GM23338 (cell line): ENCODE results near the gene NVL. TPM values are rescaled to one million over a fixed set of nuclear protein-coding genes. Genes with fewer than 3 reads are reported as not detected.

ENCODE experiments used
- ATAC-seq: fragments of 200-7000 bp; cut with Tn5 transposase; 3 replicates; pipeline ENCODE4 v1.9.1; 2020
- DNase-seq: peaks from one replicate; pipeline ENCODE4 v3.0.0-alpha.2; 2015; ENCODE audit warnings: low spot score
- H2AFZ ChIP-seq: fragments of 200-600 bp; sonication (generic); 2 replicates; pipeline ENCODE4 v1.8.0; 2016; ENCODE audit warnings: antibody characterized with exemption, mild to moderate bottlenecking, moderate library complexity
- H3F3A ChIP-seq: fragments of 200-600 bp; sonication (generic); replicated peaks from 2 replicates; pipeline ENCODE4 v1.8.0; 2017; ENCODE audit warnings: antibody characterized with exemption, mixed run types, low read depth
- H3K27ac ChIP-seq: fragments of 200-600 bp; sonication (generic); 2 replicates; pipeline ENCODE4 v1.6.1; 2016; ENCODE audit warnings: low read depth
- H3K27me3 ChIP-seq: fragments of 200-600 bp; sonication (generic); 2 replicates; pipeline ENCODE4 v1.8.0; 2016; ENCODE audit warnings: mild to moderate bottlenecking, mixed run types, moderate library complexity; ENCODE audit not compliant: insufficient read depth
- H3K36me3 ChIP-seq: fragments of 200-600 bp; sonication (generic); 2 replicates; pipeline ENCODE4 v1.8.0; 2016; ENCODE audit warnings: mild to moderate bottlenecking; ENCODE audit not compliant: insufficient read depth
- H3K4me1 ChIP-seq: fragments of 200-600 bp; sonication (generic); 2 replicates; pipeline ENCODE4 v1.8.0; 2016; ENCODE audit warnings: mild to moderate bottlenecking, moderate library complexity; ENCODE audit not compliant: insufficient read depth
- H3K4me2 ChIP-seq: fragments of 200-600 bp; sonication (generic); 2 replicates; pipeline ENCODE4 v1.7.1; 2017; ENCODE audit warnings: mixed run types
- H3K4me3 ChIP-seq: fragments of 200-600 bp; sonication (generic); 2 replicates; pipeline ENCODE4 v1.6.1; 2016; ENCODE audit warnings: mixed run types
- H3K79me2 ChIP-seq: fragments of 200-600 bp; sonication (generic); replicated peaks from 2 replicates; pipeline ENCODE4 v1.8.0; 2017; ENCODE audit warnings: mild to moderate bottlenecking; ENCODE audit not compliant: insufficient read depth
- H3K9me2 ChIP-seq: fragments of 200-600 bp; sonication (generic); 2 replicates; pipeline ENCODE4 v1.8.0; 2017; ENCODE audit not compliant: insufficient read depth
- H4K20me1 ChIP-seq: fragments of 200-600 bp; sonication (generic); replicated peaks from 2 replicates; pipeline ENCODE4 v1.8.0; 2017; ENCODE audit warnings: mild to moderate bottlenecking; ENCODE audit not compliant: insufficient read depth
- H3K27ac Mint-ChIP-seq: 2 replicates; pipeline ENCODE4 v1.8.0; 2020; ENCODE audit warnings: inconsistent platforms, mild to moderate bottlenecking, moderate library complexity, mixed read lengths
- H3K27me3 Mint-ChIP-seq: 3 replicates; pipeline ENCODE4 v1.8.0; 2022; ENCODE audit warnings: low read depth, mild to moderate bottlenecking, moderate library complexity, mixed read lengths, inconsistent platforms; ENCODE audit not compliant: insufficient read depth, poor library complexity
- H3K36me3 Mint-ChIP-seq: 3 replicates; pipeline ENCODE4 v1.8.0; 2021; ENCODE audit warnings: low read depth, mild to moderate bottlenecking, inconsistent platforms, moderate library complexity, mixed read lengths
- H3K4me1 Mint-ChIP-seq: 3 replicates; pipeline ENCODE4 v1.8.0; 2020; ENCODE audit warnings: mild to moderate bottlenecking, inconsistent platforms, mixed read lengths
- H3K4me3 Mint-ChIP-seq: 3 replicates; pipeline ENCODE4 v1.8.0; 2021; ENCODE audit warnings: moderate library complexity, mild to moderate bottlenecking, inconsistent platforms, mixed read lengths
- H3K9me3 Mint-ChIP-seq: 3 replicates; pipeline ENCODE4 v1.8.0; 2020; ENCODE audit warnings: moderate library complexity, mild to moderate bottlenecking, inconsistent platforms, mixed read lengths
- CREB1 ChIP-seq: fragments of 250-450 bp; sonication (Bioruptor Pico); IDR thresholded peaks from 2 replicates; pipeline ENCODE4 v1.5.0; 2020; ENCODE audit warnings: low read depth, mild to moderate bottlenecking, moderate library complexity
- EZH2 ChIP-seq: fragments of 200-600 bp; sonication (generic); IDR thresholded peaks from one replicate; pipeline ENCODE4 v1.8.0; 2017; ENCODE audit warnings: antibody characterized with exemption, mild to moderate bottlenecking, low read depth; ENCODE audit not compliant: unreplicated experiment
- EZH2phosphoT487 ChIP-seq: fragments of 200-600 bp; sonication (generic); IDR thresholded peaks from one replicate; pipeline ENCODE4 v1.8.1; 2018; ENCODE audit warnings: antibody characterized with exemption; ENCODE audit not compliant: unreplicated experiment
- JUNB ChIP-seq: IDR thresholded peaks from one replicate; pipeline ENCODE4 v1.6.1; 2016; ENCODE audit warnings: antibody characterized with exemption; ENCODE audit not compliant: unreplicated experiment
- NANOG ChIP-seq: IDR thresholded peaks from 2 replicates; pipeline ENCODE4 v1.6.1; 2016; ENCODE audit warnings: antibody characterized with exemption, borderline replicate concordance
- POLR2AphosphoS5 ChIP-seq: IDR thresholded peaks from 2 replicates; pipeline ENCODE4 v1.6.1; 2016; ENCODE audit warnings: antibody characterized with exemption, low read depth
- STAT1 ChIP-seq: IDR thresholded peaks from one replicate; pipeline ENCODE4 v1.6.1; 2016; ENCODE audit warnings: antibody characterized with exemption; ENCODE audit not compliant: unreplicated experiment
- ZNF114 ChIP-seq: fragments of 250-450 bp; sonication (Bioruptor Pico); IDR thresholded peaks from 2 replicates; pipeline ENCODE4 v1.5.0; 2020; ENCODE audit warnings: mild to moderate bottlenecking, moderate library complexity
- ZNF331 ChIP-seq: fragments of 250-450 bp; sonication (Bioruptor Pico); IDR thresholded peaks from 2 replicates; pipeline ENCODE4 v1.5.0; 2020; ENCODE audit warnings: low read depth, mild to moderate bottlenecking, moderate library complexity
- polyA plus RNA-seq: library from polyadenylated mRNA; unstranded; fragments of >200 nt; fragmentation: Nextera tagmentation; extraction: Ambion mirVana; gene quantifications from 2 replicates; pipeline ENCODE4 v1.2.1, GENCODE V29; 2016
- total RNA-seq: library from RNA; depleted of rRNA; stranded (reverse); fragments of >200 nt; shearing (Covaris generic); gene quantifications from 2 replicates; pipeline ENCODE4 v1.2.3, GENCODE V29; 2014
- TF ChIP-seq, protein P1 (sequence below): fragments of 250-450 bp; sonication (Bioruptor Pico); IDR thresholded peaks from 2 replicates; pipeline ENCODE4 v1.5.0; 2020; ENCODE audit warnings: mild to moderate bottlenecking, moderate library complexity
- TF ChIP-seq, protein P2 (sequence below): IDR thresholded peaks from 2 replicates; pipeline ENCODE4 v1.6.1; 2016; ENCODE audit warnings: antibody characterized with exemption
- TF ChIP-seq, protein P3 (sequence below): IDR thresholded peaks from one replicate; pipeline ENCODE4 v1.6.1; 2018; ENCODE audit warnings: antibody characterized with exemption; ENCODE audit not compliant: unreplicated experiment
- TF ChIP-seq, protein P4 (sequence below), 2 experiments: fragments of 200-600 bp in 1 of 2; sonication (generic) in 1 of 2; conservative IDR thresholded peaks; 2 replicates each; pipeline versions ENCODE4 v1.5.1 to v1.6.1; 2016 to 2017; ENCODE audit warnings: antibody characterized with exemption in 2 of 2, low read depth in 2 of 2, mild to moderate bottlenecking in 2 of 2, moderate library complexity in 1 of 2

The NVL gene
- total and polyA plus RNA-seq, 2 experiments from 2014 or later: 44.4 to 71.7 TPM

DNA sequence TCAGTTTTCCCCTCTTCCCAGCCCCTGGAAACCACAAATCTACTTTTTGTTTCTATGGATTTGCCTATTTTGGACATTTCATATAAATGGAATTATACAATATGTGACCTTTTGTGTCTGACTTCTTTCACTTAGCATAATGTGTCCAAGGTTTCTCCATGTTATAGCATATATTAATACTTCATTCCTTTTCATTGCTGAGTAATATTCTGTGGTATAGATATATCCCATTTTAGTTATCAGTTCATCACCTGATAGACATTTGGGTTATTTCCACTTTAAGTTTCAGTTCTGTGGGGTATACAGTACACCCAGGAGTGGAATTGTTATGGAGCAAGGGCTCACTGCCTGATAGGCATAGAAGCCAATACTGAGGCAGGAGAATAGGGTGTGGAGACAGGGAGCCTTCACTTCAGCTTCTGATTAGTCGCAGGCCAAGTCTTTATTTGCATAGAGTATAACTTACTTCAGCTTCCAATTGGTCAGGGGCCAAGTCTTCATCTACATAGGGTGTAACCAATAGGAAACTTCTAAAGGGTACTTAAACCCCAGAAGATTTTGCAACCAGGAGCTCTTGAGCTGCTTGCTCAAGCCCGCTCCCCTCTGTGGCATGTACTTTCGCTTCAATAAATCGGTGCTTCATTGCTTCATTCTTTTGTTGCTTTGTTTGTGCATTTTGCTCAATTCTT lies 8.3 kb upstream of the NVL start:
- peaks cover 20% of the 10 kb centered on the region for H3K36me3 Mint-ChIP-seq
- DNase-seq (peak; percentile 30), ATAC-seq (no peak)
- H2AFZ ChIP-seq: peak overlapping the region; percentile 77
- peaks cover 7% of the 10 kb centered on the region for H3K27me3 Mint-ChIP-seq
- H3K79me2 ChIP-seq: no peaks in the 10 kb centered on the region
- H3K9me3 Mint-ChIP-seq: peaks cover 24% of the 10 kb centered on the region
- H3K4me2 ChIP-seq: no peak overlapping the region
- H3K36me3 ChIP-seq: peaks cover 11% of the 10 kb centered on the region; the same call in 1 of the 2 replicates
- H3K4me1 Mint-ChIP-seq: peaks cover 21% of the 10 kb centered on the region
- no peak overlapping the region for H3K4me3 ChIP-seq
- H3F3A ChIP-seq: peaks cover 10% of the 10 kb centered on the region
- H3K27me3 ChIP-seq: no peaks in the 10 kb centered on the region
- H3K27ac ChIP-seq: peak overlapping the region; percentile 95; the same call in 1 of the 2 replicates
- TF ChIP-seq STAT1 (no peak), ZNF331 (CRISPR knock-in tag) (no peak), EZH2phosphoT487 (no peak), CREB1 (CRISPR knock-in tag) (no peak), JUNB (no peak), NANOG (no peak), ZNF114 (CRISPR knock-in tag) (no peak), POLR2AphosphoS5 (no peak), EZH2 (no peak)
- TF ChIP-seq, protein P1, sequence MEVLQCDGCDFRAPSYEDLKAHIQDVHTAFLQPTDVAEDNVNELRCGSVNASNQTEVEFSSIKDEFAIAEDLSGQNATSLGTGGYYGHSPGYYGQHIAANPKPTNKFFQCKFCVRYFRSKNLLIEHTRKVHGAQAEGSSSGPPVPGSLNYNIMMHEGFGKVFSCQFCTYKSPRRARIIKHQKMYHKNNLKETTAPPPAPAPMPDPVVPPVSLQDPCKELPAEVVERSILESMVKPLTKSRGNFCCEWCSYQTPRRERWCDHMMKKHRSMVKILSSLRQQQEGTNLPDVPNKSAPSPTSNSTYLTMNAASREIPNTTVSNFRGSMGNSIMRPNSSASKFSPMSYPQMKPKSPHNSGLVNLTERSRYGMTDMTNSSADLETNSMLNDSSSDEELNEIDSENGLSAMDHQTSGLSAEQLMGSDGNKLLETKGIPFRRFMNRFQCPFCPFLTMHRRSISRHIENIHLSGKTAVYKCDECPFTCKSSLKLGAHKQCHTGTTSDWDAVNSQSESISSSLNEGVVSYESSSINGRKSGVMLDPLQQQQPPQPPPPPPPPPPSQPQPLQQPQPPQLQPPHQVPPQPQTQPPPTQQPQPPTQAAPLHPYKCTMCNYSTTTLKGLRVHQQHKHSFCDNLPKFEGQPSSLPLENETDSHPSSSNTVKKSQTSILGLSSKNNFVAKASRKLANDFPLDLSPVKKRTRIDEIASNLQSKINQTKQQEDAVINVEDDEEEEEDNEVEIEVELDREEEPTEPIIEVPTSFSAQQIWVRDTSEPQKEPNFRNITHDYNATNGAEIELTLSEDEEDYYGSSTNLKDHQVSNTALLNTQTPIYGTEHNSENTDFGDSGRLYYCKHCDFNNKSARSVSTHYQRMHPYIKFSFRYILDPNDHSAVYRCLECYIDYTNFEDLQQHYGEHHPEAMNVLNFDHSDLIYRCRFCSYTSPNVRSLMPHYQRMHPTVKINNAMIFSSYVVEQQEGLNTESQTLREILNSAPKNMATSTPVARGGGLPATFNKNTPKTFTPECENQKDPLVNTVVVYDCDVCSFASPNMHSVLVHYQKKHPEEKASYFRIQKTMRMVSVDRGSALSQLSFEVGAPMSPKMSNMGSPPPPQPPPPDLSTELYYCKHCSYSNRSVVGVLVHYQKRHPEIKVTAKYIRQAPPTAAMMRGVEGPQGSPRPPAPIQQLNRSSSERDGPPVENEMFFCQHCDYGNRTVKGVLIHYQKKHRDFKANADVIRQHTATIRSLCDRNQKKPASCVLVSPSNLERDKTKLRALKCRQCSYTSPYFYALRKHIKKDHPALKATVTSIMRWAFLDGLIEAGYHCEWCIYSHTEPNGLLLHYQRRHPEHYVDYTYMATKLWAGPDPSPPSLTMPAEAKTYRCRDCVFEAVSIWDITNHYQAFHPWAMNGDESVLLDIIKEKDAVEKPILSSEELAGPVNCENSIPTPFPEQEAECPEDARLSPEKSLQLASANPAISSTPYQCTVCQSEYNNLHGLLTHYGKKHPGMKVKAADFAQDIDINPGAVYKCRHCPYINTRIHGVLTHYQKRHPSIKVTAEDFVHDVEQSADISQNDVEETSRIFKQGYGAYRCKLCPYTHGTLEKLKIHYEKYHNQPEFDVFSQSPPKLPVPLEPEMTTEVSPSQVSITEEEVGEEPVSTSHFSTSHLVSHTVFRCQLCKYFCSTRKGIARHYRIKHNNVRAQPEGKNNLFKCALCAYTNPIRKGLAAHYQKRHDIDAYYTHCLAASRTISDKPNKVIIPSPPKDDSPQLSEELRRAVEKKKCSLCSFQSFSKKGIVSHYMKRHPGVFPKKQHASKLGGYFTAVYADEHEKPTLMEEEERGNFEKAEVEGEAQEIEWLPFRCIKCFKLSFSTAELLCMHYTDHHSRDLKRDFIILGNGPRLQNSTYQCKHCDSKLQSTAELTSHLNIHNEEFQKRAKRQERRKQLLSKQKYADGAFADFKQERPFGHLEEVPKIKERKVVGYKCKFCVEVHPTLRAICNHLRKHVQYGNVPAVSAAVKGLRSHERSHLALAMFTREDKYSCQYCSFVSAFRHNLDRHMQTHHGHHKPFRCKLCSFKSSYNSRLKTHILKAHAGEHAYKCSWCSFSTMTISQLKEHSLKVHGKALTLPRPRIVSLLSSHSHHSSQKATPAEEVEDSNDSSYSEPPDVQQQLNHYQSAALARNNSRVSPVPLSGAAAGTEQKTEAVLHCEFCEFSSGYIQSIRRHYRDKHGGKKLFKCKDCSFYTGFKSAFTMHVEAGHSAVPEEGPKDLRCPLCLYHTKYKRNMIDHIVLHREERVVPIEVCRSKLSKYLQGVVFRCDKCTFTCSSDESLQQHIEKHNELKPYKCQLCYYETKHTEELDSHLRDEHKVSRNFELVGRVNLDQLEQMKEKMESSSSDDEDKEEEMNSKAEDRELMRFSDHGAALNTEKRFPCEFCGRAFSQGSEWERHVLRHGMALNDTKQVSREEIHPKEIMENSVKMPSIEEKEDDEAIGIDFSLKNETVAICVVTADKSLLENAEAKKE (CRISPR knock-in tag): no peak
- TF ChIP-seq, protein P2, sequence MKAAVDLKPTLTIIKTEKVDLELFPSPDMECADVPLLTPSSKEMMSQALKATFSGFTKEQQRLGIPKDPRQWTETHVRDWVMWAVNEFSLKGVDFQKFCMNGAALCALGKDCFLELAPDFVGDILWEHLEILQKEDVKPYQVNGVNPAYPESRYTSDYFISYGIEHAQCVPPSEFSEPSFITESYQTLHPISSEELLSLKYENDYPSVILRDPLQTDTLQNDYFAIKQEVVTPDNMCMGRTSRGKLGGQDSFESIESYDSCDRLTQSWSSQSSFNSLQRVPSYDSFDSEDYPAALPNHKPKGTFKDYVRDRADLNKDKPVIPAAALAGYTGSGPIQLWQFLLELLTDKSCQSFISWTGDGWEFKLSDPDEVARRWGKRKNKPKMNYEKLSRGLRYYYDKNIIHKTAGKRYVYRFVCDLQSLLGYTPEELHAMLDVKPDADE: no peak
- TF ChIP-seq, protein P3, sequence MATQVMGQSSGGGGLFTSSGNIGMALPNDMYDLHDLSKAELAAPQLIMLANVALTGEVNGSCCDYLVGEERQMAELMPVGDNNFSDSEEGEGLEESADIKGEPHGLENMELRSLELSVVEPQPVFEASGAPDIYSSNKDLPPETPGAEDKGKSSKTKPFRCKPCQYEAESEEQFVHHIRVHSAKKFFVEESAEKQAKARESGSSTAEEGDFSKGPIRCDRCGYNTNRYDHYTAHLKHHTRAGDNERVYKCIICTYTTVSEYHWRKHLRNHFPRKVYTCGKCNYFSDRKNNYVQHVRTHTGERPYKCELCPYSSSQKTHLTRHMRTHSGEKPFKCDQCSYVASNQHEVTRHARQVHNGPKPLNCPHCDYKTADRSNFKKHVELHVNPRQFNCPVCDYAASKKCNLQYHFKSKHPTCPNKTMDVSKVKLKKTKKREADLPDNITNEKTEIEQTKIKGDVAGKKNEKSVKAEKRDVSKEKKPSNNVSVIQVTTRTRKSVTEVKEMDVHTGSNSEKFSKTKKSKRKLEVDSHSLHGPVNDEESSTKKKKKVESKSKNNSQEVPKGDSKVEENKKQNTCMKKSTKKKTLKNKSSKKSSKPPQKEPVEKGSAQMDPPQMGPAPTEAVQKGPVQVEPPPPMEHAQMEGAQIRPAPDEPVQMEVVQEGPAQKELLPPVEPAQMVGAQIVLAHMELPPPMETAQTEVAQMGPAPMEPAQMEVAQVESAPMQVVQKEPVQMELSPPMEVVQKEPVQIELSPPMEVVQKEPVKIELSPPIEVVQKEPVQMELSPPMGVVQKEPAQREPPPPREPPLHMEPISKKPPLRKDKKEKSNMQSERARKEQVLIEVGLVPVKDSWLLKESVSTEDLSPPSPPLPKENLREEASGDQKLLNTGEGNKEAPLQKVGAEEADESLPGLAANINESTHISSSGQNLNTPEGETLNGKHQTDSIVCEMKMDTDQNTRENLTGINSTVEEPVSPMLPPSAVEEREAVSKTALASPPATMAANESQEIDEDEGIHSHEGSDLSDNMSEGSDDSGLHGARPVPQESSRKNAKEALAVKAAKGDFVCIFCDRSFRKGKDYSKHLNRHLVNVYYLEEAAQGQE: no peak
- TF ChIP-seq, protein P4, sequence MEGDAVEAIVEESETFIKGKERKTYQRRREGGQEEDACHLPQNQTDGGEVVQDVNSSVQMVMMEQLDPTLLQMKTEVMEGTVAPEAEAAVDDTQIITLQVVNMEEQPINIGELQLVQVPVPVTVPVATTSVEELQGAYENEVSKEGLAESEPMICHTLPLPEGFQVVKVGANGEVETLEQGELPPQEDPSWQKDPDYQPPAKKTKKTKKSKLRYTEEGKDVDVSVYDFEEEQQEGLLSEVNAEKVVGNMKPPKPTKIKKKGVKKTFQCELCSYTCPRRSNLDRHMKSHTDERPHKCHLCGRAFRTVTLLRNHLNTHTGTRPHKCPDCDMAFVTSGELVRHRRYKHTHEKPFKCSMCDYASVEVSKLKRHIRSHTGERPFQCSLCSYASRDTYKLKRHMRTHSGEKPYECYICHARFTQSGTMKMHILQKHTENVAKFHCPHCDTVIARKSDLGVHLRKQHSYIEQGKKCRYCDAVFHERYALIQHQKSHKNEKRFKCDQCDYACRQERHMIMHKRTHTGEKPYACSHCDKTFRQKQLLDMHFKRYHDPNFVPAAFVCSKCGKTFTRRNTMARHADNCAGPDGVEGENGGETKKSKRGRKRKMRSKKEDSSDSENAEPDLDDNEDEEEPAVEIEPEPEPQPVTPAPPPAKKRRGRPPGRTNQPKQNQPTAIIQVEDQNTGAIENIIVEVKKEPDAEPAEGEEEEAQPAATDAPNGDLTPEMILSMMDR (conservative IDR thresholded peaks at IDR 0.05; ENCODE audit: low read depth in 2 of 2): no peak
- no peaks in the 10 kb centered on the region for H4K20me1 ChIP-seq
- no peak overlapping the region for H3K27ac Mint-ChIP-seq
- peaks cover 12% of the 10 kb centered on the region for H3K4me1 ChIP-seq
- no peaks in the 10 kb centered on the region for H3K9me2 ChIP-seq
- H3K4me3 Mint-ChIP-seq: no peak overlapping the region
